Heart left ventricle (tissue), 13 donors: ENCODE results near the gene TRPC3.

Experiments used
- POLR2A ChIP-seq, 2 donors: fragments of 450-650 bp; IDR thresholded peaks; one replicate each; pipeline ENCODE4 v1.6.1; 2017; ENCODE audit warnings: antibody characterized with exemption in 2 of 2, mild to moderate bottlenecking in 2 of 2, moderate library complexity in 2 of 2
- TF ChIP-seq, protein P1 (sequence below), 12 donors: fragments of 200-600 bp; sonication (generic) in 4 of 12; IDR thresholded peaks; one replicate each; pipeline versions ENCODE4 v1.5.0 to v1.8.0; 2018 to 2022; ENCODE audit warnings: antibody characterized with exemption in 12 of 12, mild to moderate bottlenecking in 5 of 12
- donor health status: ischemic (EF 13 %, LVEDD 7.1; RV severe dilation, severe dysfunction).
- donor health status: DM: no; HTN: yes; CAD: no.
- donor health status: DM: no; HTN: no; CAD: no.
- donor health status: ischemic (EF 25% LVEDD 6.9; RV normal size, moderate dysfunction).
- donor health status: ischemic (EF 25% LVEDD 5.7; RV mildly dilated, moderate dysfunction).
- donor health status: ischemic (EF 35%, LVEDD 5.7; RV mildly dilated, moderate dysfunction).
- donor health status: nonischemic (EF 11% LVEDD 7.7; RV severe dilation, severe dysfunction).
- donor health status: DM: yes; HTN: yes; CAD: no.
- donor health status: PGD.
- donor health status: ischemic (EF 29% LVEDD 5.4; RV normal size, mild dysfunction).
- donor health status: nonischemic (EF 23%, LVEDD 6.1; RV moderate dilation, normal function).

DNA sequence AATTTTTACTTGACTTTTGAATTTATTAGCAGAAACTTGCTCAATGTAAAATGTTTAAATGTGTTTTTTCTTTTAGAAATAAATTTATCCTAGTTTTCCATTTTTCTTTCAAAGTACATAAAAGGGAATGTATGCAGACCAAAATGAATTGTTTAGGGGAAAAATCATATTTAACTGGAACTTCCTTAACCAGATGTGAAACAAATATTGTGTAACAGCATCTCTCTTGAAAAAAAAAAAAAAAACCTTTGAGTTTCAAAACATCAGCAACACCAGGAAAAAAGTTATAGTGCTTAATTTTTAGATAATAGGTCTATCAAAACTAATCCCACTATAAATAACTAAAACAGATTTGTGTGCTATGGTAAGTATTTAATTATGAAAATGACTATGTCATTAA is 113.7 kb downstream of the TRPC3 start:
- TF ChIP-seq, protein P1, sequence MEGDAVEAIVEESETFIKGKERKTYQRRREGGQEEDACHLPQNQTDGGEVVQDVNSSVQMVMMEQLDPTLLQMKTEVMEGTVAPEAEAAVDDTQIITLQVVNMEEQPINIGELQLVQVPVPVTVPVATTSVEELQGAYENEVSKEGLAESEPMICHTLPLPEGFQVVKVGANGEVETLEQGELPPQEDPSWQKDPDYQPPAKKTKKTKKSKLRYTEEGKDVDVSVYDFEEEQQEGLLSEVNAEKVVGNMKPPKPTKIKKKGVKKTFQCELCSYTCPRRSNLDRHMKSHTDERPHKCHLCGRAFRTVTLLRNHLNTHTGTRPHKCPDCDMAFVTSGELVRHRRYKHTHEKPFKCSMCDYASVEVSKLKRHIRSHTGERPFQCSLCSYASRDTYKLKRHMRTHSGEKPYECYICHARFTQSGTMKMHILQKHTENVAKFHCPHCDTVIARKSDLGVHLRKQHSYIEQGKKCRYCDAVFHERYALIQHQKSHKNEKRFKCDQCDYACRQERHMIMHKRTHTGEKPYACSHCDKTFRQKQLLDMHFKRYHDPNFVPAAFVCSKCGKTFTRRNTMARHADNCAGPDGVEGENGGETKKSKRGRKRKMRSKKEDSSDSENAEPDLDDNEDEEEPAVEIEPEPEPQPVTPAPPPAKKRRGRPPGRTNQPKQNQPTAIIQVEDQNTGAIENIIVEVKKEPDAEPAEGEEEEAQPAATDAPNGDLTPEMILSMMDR (IDR thresholded peaks at IDR 0.05), result no peak
- TF ChIP-seq POLR2A (IDR thresholded peaks at IDR 0.05), result no peak
